SK-N-MC (cell line): ENCODE results near the gene ARHGEF17.

ENCODE experiments used
- DNase-seq: peaks from one replicate; pipeline ENCODE4 v3.0.0-alpha.2; 2011; ENCODE audit warnings: low read depth, low spot score
- H3K27ac ChIP-seq: fragments of 200-600 bp; sonication (generic); 2 replicates; pipeline ENCODE4 v1.5.1; 2016; ENCODE audit warnings: mixed run types
- H3K36me3 ChIP-seq: fragments of 200-600 bp; sonication (generic); 2 replicates; pipeline ENCODE4 v1.6.1; 2017; ENCODE audit warnings: antibody characterized with exemption, low read length, mixed read lengths; ENCODE audit not compliant: insufficient read depth
- H3K4me3 ChIP-seq: fragments of 200-600 bp; sonication (generic); 2 replicates; pipeline ENCODE4 v1.5.1; 2016
- H3K9ac ChIP-seq: fragments of 200-600 bp; sonication (generic); 2 replicates; pipeline ENCODE4 v1.8.0; 2017; ENCODE audit warnings: mixed run types, mixed read lengths; ENCODE audit not compliant: insufficient read length
- H3K9me3 ChIP-seq: fragments of 200-600 bp; sonication (generic); 2 replicates; pipeline ENCODE4 v1.6.1; 2017; ENCODE audit warnings: low read depth, mild to moderate bottlenecking, antibody characterized with exemption, low read length, moderate library complexity, mixed read lengths
- EZH2 ChIP-seq: fragments of 200-600 bp; sonication (generic); IDR thresholded peaks from one replicate; pipeline ENCODE4 v1.6.1; 2017; ENCODE audit warnings: antibody characterized with exemption
- FOXP2 ChIP-seq: optimal IDR thresholded peaks from 2 replicates; pipeline ENCODE3; 2011; ENCODE audit warnings: mild to moderate bottlenecking, moderate library complexity; ENCODE audit not compliant: insufficient read depth; ENCODE audit errors: extremely low read length, control extremely low read depth
- POLR2AphosphoS5 ChIP-seq: IDR thresholded peaks from 2 replicates; pipeline ENCODE4 v1.6.1; 2012; ENCODE audit warnings: mild to moderate bottlenecking, low read depth, low read length, borderline replicate concordance

ARHGEF17 gene

GRCh38 chr11:73265853-73266645 is 42.0 kb upstream of the ARHGEF17 start:
- no peaks in the 10 kb centered on the region for H3K9me3 ChIP-seq
- TF ChIP-seq POLR2AphosphoS5 = no peak
- no peak for TF ChIP-seq EZH2
- no peak for TF ChIP-seq FOXP2
- H3K36me3 ChIP-seq = no peaks in the 10 kb centered on the region
- H3K4me3 ChIP-seq = no peak overlapping the region
- no peak overlapping the region for H3K9ac ChIP-seq
- no peak for DNase-seq
- H3K27ac ChIP-seq = no peak overlapping the region

DNA sequence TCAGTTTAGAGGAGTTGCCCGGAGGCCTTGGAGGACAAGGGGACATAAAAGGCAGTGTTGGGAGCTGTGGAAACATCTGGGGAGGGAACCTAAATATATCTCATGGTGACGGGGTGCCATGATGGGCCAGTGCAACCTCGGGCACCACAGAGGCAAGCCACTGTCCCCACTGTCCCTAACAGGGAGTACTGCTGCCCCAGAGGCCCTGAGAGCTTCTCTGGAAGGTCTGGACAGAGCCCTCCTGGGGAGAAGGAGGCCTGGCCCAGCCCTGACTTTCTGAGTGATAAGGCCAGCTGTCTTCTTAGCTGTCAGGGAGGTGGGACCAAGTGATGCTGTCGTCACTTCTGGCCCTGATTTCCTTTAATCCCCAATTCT is 41.4 kb upstream of the ARHGEF17 start:
- no peaks in the 10 kb centered on the region for H3K36me3 ChIP-seq
- H3K9ac ChIP-seq = no peak overlapping the region
- H3K9me3 ChIP-seq = no peaks in the 10 kb centered on the region
- H3K27ac ChIP-seq = no peak overlapping the region
- DNase-seq = no peak
- no peak overlapping the region for H3K4me3 ChIP-seq
- no peak for TF ChIP-seq EZH2
- no peak for TF ChIP-seq FOXP2
- no peak for TF ChIP-seq POLR2AphosphoS5

DNA sequence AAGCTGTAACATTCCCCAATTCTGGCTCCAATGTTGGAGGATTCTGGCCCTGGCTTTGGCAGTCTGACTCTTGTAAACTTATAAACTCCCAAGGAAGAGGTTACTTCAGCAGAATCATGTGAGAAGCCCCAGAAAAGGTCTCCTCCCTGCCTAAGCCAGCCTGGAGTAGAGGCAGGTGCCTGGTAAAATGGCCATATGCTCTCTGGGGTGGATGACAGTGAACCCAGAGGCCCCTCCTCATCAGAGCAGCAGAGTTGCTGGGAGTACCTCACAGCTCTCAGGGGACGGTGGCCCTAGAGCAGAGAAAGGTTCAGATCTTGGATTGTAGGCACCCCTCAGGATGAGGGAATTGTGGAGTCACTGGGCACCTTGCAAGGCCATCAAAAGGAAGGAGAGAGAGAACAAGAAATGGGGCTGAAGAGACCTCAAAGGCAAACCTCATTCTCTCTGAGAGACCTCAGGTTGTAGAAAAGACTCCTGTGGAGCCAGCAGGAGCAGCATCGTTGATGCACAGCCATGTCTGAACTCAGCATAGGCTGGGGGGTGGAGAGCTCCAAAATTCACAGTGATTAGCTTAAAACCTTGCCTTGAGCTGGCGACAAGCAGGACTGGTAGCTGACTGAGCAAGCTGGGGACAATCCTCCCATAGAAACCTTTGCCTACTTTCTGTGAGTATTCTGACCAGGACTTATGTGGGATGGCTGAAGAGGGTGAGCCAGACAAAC is 40.8 kb upstream of the ARHGEF17 start:
- H3K27ac ChIP-seq = no peak overlapping the region
- no peak overlapping the region for H3K4me3 ChIP-seq
- TF ChIP-seq POLR2AphosphoS5 (no peak), EZH2 (no peak), FOXP2 (no peak)
- no peaks in the 10 kb centered on the region for H3K9me3 ChIP-seq
- H3K36me3 ChIP-seq = no peaks in the 10 kb centered on the region
- H3K9ac ChIP-seq = no peak overlapping the region
- no peak for DNase-seq

GRCh38 chr11:73267906-73268540 is 40.1 kb upstream of the ARHGEF17 start:
- DNase-seq = no peak
- TF ChIP-seq POLR2AphosphoS5 = no peak
- no peak for TF ChIP-seq EZH2
- TF ChIP-seq FOXP2 = no peak
- no peak overlapping the region for H3K27ac ChIP-seq

DNA sequence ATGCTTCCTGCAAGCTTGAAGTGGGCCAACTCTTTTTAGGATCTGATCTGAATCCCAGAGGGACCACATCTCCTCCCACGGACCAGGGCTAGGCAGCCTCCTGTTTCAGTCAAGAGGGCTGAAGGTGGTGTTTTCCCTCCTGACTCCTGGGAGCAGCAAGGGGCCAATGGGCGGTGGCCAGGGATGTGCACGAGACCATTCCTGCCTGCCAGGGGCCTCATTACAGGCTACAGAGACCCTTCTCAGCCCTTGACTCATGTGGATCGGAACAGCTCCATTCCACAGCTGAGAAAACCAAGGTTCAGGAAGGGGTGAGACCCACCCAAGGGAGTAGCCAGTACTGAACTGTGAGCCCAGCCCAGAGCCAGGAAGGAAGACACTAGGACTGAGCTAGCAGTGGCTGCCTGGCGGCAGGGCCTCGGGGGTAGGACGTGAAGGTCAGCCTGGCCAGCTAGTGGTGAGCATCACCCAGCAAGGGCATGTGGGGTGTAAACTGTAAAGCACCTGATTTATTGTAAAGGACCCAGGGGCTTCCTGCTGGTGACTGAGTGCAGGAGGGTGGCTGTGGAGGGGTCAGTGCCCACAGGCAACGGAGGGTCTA is 39.3 kb upstream of the ARHGEF17 start:
- no peak overlapping the region for H3K4me3 ChIP-seq
- no peaks in the 10 kb centered on the region for H3K36me3 ChIP-seq
- H3K9ac ChIP-seq = no peak overlapping the region
- no peaks in the 10 kb centered on the region for H3K9me3 ChIP-seq
- no peak for TF ChIP-seq EZH2
- no peak for TF ChIP-seq FOXP2
- TF ChIP-seq POLR2AphosphoS5 = no peak
- H3K27ac ChIP-seq = no peak overlapping the region
- no peak for DNase-seq

More at GRCh38 chr11:73267906-73268540, 40.1 kb upstream of the ARHGEF17 start:
- no peak overlapping the region for H3K9ac ChIP-seq
- H3K36me3 ChIP-seq = no peaks in the 10 kb centered on the region
- H3K9me3 ChIP-seq = no peaks in the 10 kb centered on the region
- no peak overlapping the region for H3K4me3 ChIP-seq

DNA sequence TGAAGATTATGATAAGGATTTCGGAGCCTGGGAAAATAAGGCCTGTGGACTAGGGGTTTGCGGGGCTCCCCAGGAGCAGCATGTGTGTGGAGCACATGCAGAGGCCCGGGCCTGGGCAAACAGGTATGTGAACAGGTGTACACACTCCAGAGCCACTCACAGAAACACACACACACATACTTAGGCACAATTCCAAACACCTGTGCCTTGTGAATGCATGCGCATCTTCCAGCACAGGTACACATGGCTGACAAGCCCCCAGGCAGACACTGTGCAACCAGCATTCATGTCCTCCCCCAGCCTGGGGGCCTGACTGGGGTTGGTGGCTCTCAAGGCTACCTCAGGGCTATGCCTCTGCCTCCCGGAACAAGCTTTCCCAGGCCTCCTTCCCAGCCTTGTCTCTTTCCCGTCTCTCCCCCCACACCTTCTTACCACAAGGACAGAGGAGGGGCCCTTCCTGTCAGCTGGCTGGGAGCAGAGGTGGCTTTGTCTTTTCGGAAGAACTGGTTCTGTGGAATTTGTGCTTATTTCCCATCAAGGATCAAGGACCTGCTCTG is 38.5 kb upstream of the ARHGEF17 start:
- H3K9ac ChIP-seq = no peak overlapping the region
- no peak for DNase-seq
- no peaks in the 10 kb centered on the region for H3K36me3 ChIP-seq
- TF ChIP-seq POLR2AphosphoS5 = no peak
- TF ChIP-seq FOXP2 = no peak
- no peak for TF ChIP-seq EZH2
- H3K27ac ChIP-seq = no peak overlapping the region
- no peak overlapping the region for H3K4me3 ChIP-seq
- H3K9me3 ChIP-seq = no peaks in the 10 kb centered on the region

DNA sequence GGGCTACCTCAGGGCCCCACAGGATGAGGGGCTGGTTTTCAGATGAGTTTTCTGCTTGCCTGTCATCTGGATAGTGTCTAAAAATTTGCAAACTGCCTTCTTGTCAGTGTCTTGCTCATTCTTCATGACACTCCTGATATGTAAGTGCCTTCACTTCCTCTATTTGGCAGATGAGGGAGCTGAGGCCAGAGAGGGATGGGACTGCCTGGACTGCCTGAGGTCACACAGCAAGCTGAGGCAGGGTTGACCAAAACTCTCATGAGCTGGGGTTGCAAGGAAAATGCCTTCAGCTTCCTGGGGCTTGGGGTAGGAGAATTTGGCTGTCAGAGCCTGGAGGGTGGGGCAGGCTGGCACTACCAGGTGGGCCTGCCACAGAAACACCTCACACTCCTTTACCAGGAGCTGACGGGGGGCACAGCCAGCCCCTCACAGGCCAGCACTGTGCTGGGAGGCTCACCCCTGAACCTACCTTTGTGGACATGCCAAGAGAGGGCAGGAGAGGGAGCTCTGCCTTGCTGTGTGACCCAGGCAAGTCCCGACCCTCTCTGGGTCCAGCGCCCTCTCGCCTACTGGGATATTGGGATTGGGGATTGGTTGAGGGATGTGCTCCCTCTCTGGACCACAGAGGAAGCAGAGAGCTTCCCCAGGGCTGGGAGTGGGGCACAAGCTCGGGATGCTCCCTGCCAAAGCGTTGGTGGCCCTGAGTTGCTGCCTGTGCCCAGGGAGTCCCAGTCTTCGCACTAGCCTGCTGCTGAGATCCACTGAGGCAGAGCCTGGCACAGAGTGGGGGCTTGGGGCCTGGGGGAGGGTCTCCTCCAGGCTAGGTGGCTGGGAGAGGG is 37.8 kb upstream of the ARHGEF17 start:
- no peak for DNase-seq
- Histone ChIP-seq H3K4me3 (no peak overlapping the region), H3K9ac (no peak overlapping the region), H3K27ac (no peak overlapping the region), H3K36me3 (no peaks in the 10 kb centered on the region), H3K9me3 (no peaks in the 10 kb centered on the region)
- TF ChIP-seq FOXP2 = no peak
- TF ChIP-seq POLR2AphosphoS5 = no peak
- TF ChIP-seq EZH2 = no peak
